Activated T-cell treated with anti-CD3 and anti-CD28 coated beads, Interleukin-2, amount 50 U/mL, for 72 hours (primary cell): Measurements from ENCODE around the gene MACC1. TPM values are rescaled to one million over a fixed set of nuclear protein-coding genes. Genes with fewer than 3 reads are reported as not detected.
"Not testable (repeated sequence)": the region's sequence is repeated elsewhere in the genome, so short reads cannot be mapped to it uniquely, and the experiment has no call there.

Source experiments
- ATAC-seq, 2 donors: fragments of 150-1000 bp; cut with Tn5 transposase; replicated peaks in 1 of 2; 2 replicates each; pipeline ENCODE4 v1.10.0; 2021; ENCODE audit warnings: moderate library complexity in 2 of 2, mild to moderate bottlenecking in 1 of 2
- DNase-seq, 2 donors: peaks; one replicate each; pipeline ENCODE4 v3.0.0; 2021 to 2022; ENCODE audit warnings: mixed read lengths in 1 of 2
- H3K27ac Mint-ChIP-seq: one replicate; pipeline ENCODE4 v1.8.0; 2022; ENCODE audit warnings: mild to moderate bottlenecking, moderate library complexity, mixed read lengths
- H3K27me3 Mint-ChIP-seq: one replicate; pipeline ENCODE4 v1.8.0; 2022; ENCODE audit warnings: low read depth, mixed read lengths
- H3K36me3 Mint-ChIP-seq, 2 donors: one replicate each; pipeline ENCODE4 v1.8.0; 2022; ENCODE audit warnings: mixed read lengths in 2 of 2, mild to moderate bottlenecking in 1 of 2; ENCODE audit not compliant: insufficient read depth in 2 of 2
- H3K4me1 Mint-ChIP-seq: one replicate; pipeline ENCODE4 v1.8.0; 2022; ENCODE audit warnings: low read depth, mixed read lengths
- H3K4me3 Mint-ChIP-seq, 2 donors: one replicate each; pipeline ENCODE4 v1.8.0; 2022; ENCODE audit warnings: mild to moderate bottlenecking in 2 of 2, mixed read lengths in 2 of 2, moderate library complexity in 2 of 2
- H3K9me3 Mint-ChIP-seq, 2 donors: one replicate each; pipeline ENCODE4 v1.8.0; 2022; ENCODE audit warnings: mixed read lengths in 2 of 2
- total RNA-seq, 2 donors: library from RNA; stranded (reverse); gene quantifications; one replicate each; pipeline ENCODE4 v1.2.3, GENCODE V29; 2022

The MACC1 gene
- total RNA-seq, 2 donors from 2014 or later = 0.12 to 0.22 TPM

GRCh38 chr7:20122073-20122472, 95.1 kb downstream of the MACC1 start:
- Mint-ChIP-seq H3K4me3 (no peak overlapping the region), H3K4me1 (no peaks in the 10 kb centered on the region), H3K27ac (no peak overlapping the region), H3K9me3 (peaks cover 2 to 6% of the 10 kb centered on the region in 2 donors), H3K36me3 (peaks cover 0 to 1% of the 10 kb centered on the region in 2 donors), H3K27me3 (peaks cover 9% of the 10 kb centered on the region)
- no peak for DNase-seq
- ATAC-seq = no peak

GRCh38 chr7:20121404-20121803, 95.8 kb downstream of the MACC1 start:
- no peak overlapping the region for H3K4me3 Mint-ChIP-seq
- no peak overlapping the region for H3K27ac Mint-ChIP-seq
- DNase-seq (no peak), ATAC-seq (no peak)
- peaks cover 9% of the 10 kb centered on the region for H3K27me3 Mint-ChIP-seq
- peaks cover 2 to 6% of the 10 kb centered on the region in 2 donors for H3K9me3 Mint-ChIP-seq
- H3K4me1 Mint-ChIP-seq = no peaks in the 10 kb centered on the region
- H3K36me3 Mint-ChIP-seq = peaks cover 0 to 1% of the 10 kb centered on the region in 2 donors

GRCh38 chr7:20120611-20121168, 96.5 kb downstream of the MACC1 start:
- ATAC-seq, H3K27ac Mint-ChIP-seq, DNase-seq, H3K27me3 Mint-ChIP-seq, H3K4me3 Mint-ChIP-seq, H3K4me1 Mint-ChIP-seq, H3K9me3 Mint-ChIP-seq, H3K36me3 Mint-ChIP-seq: not testable (repeated sequence)

- Mint-ChIP-seq H3K4me3 (no peak overlapping the region), H3K9me3 (peaks cover 2 to 3% of the 10 kb centered on the region in 2 donors), H3K27ac (no peak overlapping the region), H3K27me3 (peaks cover 5% of the 10 kb centered on the region), H3K4me1 (peaks cover 22% of the 10 kb centered on the region), H3K36me3 (peaks cover 0 to 1% of the 10 kb centered on the region in 2 donors)
- DNase-seq = no peak
- no peak for ATAC-seq
Measured at GRCh38 chr7:20116869-20117268, 100.3 kb downstream of the MACC1 start.

GRCh38 chr7:20114468-20114867, 102.7 kb downstream of the MACC1 start:
- Mint-ChIP-seq H3K36me3 (no peaks in the 10 kb centered on the region), H3K27me3 (peaks cover 9% of the 10 kb centered on the region), H3K4me1 (peaks cover 27% of the 10 kb centered on the region), H3K9me3 (no peaks in the 10 kb centered on the region), H3K4me3 (no peak overlapping the region), H3K27ac (no peak overlapping the region)
- peak; percentile 36 to 48 for ATAC-seq
- no peak for DNase-seq

- DNase-seq = no peak
- no peak for ATAC-seq
- Mint-ChIP-seq H3K4me1 (peaks cover 27% of the 10 kb centered on the region), H3K27ac (no peak overlapping the region), H3K36me3 (peaks cover 0 to 1% of the 10 kb centered on the region in 2 donors), H3K9me3 (peaks cover 0 to 2% of the 10 kb centered on the region in 2 donors), H3K4me3 (no peak overlapping the region), H3K27me3 (peaks cover 13% of the 10 kb centered on the region)
Measured at GRCh38 chr7:20113427-20114027, 103.7 kb downstream of the MACC1 start.

- H3K9me3 Mint-ChIP-seq = peaks cover 0 to 2% of the 10 kb centered on the region in 2 donors
Measured at GRCh38 chr7:20112696-20113095, 104.5 kb downstream of the MACC1 start.

GRCh38 chr7:20111821-20112542, 105.2 kb downstream of the MACC1 start:
- Mint-ChIP-seq H3K36me3 (peaks cover 0 to 1% of the 10 kb centered on the region in 2 donors), H3K27me3 (peaks cover 13% of the 10 kb centered on the region), H3K4me1 (peaks cover 27% of the 10 kb centered on the region), H3K9me3 (peaks cover 0 to 2% of the 10 kb centered on the region in 2 donors), H3K4me3 (no peak overlapping the region), H3K27ac (no peak overlapping the region)
- DNase-seq = no peak
- peak; percentile 48 to 66 for ATAC-seq

More at GRCh38 chr7:20112696-20113095, 104.5 kb downstream of the MACC1 start:
- H3K27ac Mint-ChIP-seq = no peak overlapping the region
- no peak for DNase-seq
- H3K27me3 Mint-ChIP-seq = peaks cover 13% of the 10 kb centered on the region
- H3K4me1 Mint-ChIP-seq = peaks cover 27% of the 10 kb centered on the region
- H3K36me3 Mint-ChIP-seq = peaks cover 0 to 1% of the 10 kb centered on the region in 2 donors
- no peak overlapping the region for H3K4me3 Mint-ChIP-seq
- ATAC-seq = no peak

GRCh38 chr7:20107582-20107981, 109.6 kb downstream of the MACC1 start:
- Mint-ChIP-seq H3K9me3 (peaks cover 0 to 4% of the 10 kb centered on the region in 2 donors), H3K4me3 (no peak overlapping the region), H3K36me3 (peaks cover 0 to 1% of the 10 kb centered on the region in 2 donors), H3K27me3 (peaks cover 13% of the 10 kb centered on the region), H3K27ac (no peak overlapping the region), H3K4me1 (peaks cover 11% of the 10 kb centered on the region)
- DNase-seq (no peak), ATAC-seq (no peak)

- Mint-ChIP-seq H3K27ac (no peak overlapping the region), H3K4me1 (no peaks in the 10 kb centered on the region), H3K4me3 (no peak overlapping the region), H3K36me3 (peaks cover 0 to 1% of the 10 kb centered on the region in 2 donors), H3K27me3 (peaks cover 6% of the 10 kb centered on the region), H3K9me3 (peaks cover 0 to 6% of the 10 kb centered on the region in 2 donors)
- DNase-seq (no peak), ATAC-seq (no peak)
Measured at GRCh38 chr7:20104696-20105095, 112.5 kb downstream of the MACC1 start.

GRCh38 chr7:20102982-20103381, 114.2 kb downstream of the MACC1 start:
- no peak for ATAC-seq

GRCh38 chr7:20095862-20096261, 121.3 kb downstream of the MACC1 start:
- peaks cover 7% of the 10 kb centered on the region for H3K27me3 Mint-ChIP-seq
- H3K27ac Mint-ChIP-seq = no peak overlapping the region
- ATAC-seq (no peak), DNase-seq (no peak)
- H3K4me1 Mint-ChIP-seq = no peaks in the 10 kb centered on the region
- H3K4me3 Mint-ChIP-seq = no peak overlapping the region
- H3K9me3 Mint-ChIP-seq = peaks cover 6 to 9% of the 10 kb centered on the region in 2 donors
- peaks cover 0 to 1% of the 10 kb centered on the region in 2 donors for H3K36me3 Mint-ChIP-seq

More at GRCh38 chr7:20102982-20103381, 114.2 kb downstream of the MACC1 start:
- no peak overlapping the region for H3K4me3 Mint-ChIP-seq
- H3K36me3 Mint-ChIP-seq = no peaks in the 10 kb centered on the region
- no peaks in the 10 kb centered on the region for H3K4me1 Mint-ChIP-seq
- H3K9me3 Mint-ChIP-seq = peaks cover 0 to 4% of the 10 kb centered on the region in 2 donors
- DNase-seq = no peak
- H3K27me3 Mint-ChIP-seq = no peaks in the 10 kb centered on the region
- no peak overlapping the region for H3K27ac Mint-ChIP-seq

GRCh38 chr7:20095436-20095835, 121.7 kb downstream of the MACC1 start:
- no peak overlapping the region for H3K4me3 Mint-ChIP-seq
- no peak overlapping the region for H3K27ac Mint-ChIP-seq
- ATAC-seq = no peak
- peaks cover 7% of the 10 kb centered on the region for H3K27me3 Mint-ChIP-seq
- DNase-seq = no peak
- peaks cover 8 to 12% of the 10 kb centered on the region in 2 donors for H3K9me3 Mint-ChIP-seq
- H3K4me1 Mint-ChIP-seq = no peaks in the 10 kb centered on the region
- peaks cover 0 to 2% of the 10 kb centered on the region in 2 donors for H3K36me3 Mint-ChIP-seq
